Measurements from ENCODE around the gene RARRES2. TPM values are rescaled to one million over a fixed set of nuclear protein-coding genes. Genes with fewer than 3 reads are reported as not detected.
A peak's percentile ranks its signal among the peaks of the same experiment; 100 is the strongest.

Gene RARRES2
- total RNA-seq, 2 experiments from 2014 or later, result not detected

- Mint-ChIP-seq H3K4me3 (no peak overlapping the region), H3K9me3 (no peaks in the 10 kb centered on the region), H3K27me3 (peaks cover 13% of the 10 kb centered on the region), H3K27ac (no peak overlapping the region), H3K36me3 (peaks cover 3% of the 10 kb centered on the region), H3K4me1 (peaks cover 2% of the 10 kb centered on the region)
- POLR2A ChIA-PET, result interaction anchor here (0.6 kb wide), 1 partner anchor 1015 kb away, joined by 3 read pairs; no protein-coding TSS in a partner anchor
- DNase-seq, result no peak
- ATAC-seq (ENCODE audit: low read depth), result no peak
These were observed 4.2 kb downstream of the RARRES2 start for GRCh38 chr7:150337179-150337578.

GRCh38 chr7:150336746-150337145 lies 4.7 kb downstream of the RARRES2 start:
- H3K9me3 Mint-ChIP-seq, result no peaks in the 10 kb centered on the region

GRCh38 chr7:150335774-150336112 lies 5.7 kb downstream of the RARRES2 start:
- DNase-seq, result no peak
- ATAC-seq (ENCODE audit: low read depth), result no peak
- H3K27ac Mint-ChIP-seq, result no peak overlapping the region
- H3K27me3 Mint-ChIP-seq, result peaks cover 3% of the 10 kb centered on the region
- H3K4me1 Mint-ChIP-seq, result peaks cover 1% of the 10 kb centered on the region
- H3K9me3 Mint-ChIP-seq, result no peaks in the 10 kb centered on the region
- POLR2A ChIA-PET, result no interaction called here
- H3K4me3 Mint-ChIP-seq, result no peak overlapping the region
- peaks cover 3% of the 10 kb centered on the region for H3K36me3 Mint-ChIP-seq

More at GRCh38 chr7:150336746-150337145, 4.7 kb downstream of the RARRES2 start:
- Mint-ChIP-seq H3K27me3 (peaks cover 8% of the 10 kb centered on the region), H3K4me3 (no peak overlapping the region), H3K27ac (no peak overlapping the region), H3K4me1 (peaks cover 2% of the 10 kb centered on the region), H3K36me3 (peaks cover 3% of the 10 kb centered on the region)
- DNase-seq (no peak), ATAC-seq (ENCODE audit: low read depth) (no peak)
- POLR2A ChIA-PET, result no interaction called here

- Mint-ChIP-seq H3K4me1 (no peaks in the 10 kb centered on the region), H3K9me3 (no peaks in the 10 kb centered on the region), H3K36me3 (peaks cover 3% of the 10 kb centered on the region), H3K4me3 (no peak overlapping the region), H3K27ac (peak overlapping the region; percentile 13), H3K27me3 (peaks cover under 1% of the 10 kb centered on the region)
- no peak for ATAC-seq (ENCODE audit: low read depth)
- POLR2A ChIA-PET, result no interaction called here
- no peak for DNase-seq
These were observed 6.2 kb downstream of the RARRES2 start for GRCh38 chr7:150335108-150335773.

GRCh38 chr7:150334108-150334507 lies 7.3 kb downstream of the RARRES2 start:
- Mint-ChIP-seq H3K27ac (no peak overlapping the region), H3K36me3 (peaks cover 3% of the 10 kb centered on the region)
- POLR2A ChIA-PET, result no interaction called here

GRCh38 chr7:150333659-150334058 lies 7.8 kb downstream of the RARRES2 start:
- H3K27me3 Mint-ChIP-seq, result no peaks in the 10 kb centered on the region
- DNase-seq, result no peak
- H3K9me3 Mint-ChIP-seq, result no peaks in the 10 kb centered on the region
- POLR2A ChIA-PET, result no interaction called here
- no peak for ATAC-seq (ENCODE audit: low read depth)
- no peaks in the 10 kb centered on the region for H3K4me1 Mint-ChIP-seq
- H3K4me3 Mint-ChIP-seq, result no peak overlapping the region
- H3K27ac Mint-ChIP-seq, result no peak overlapping the region
- H3K36me3 Mint-ChIP-seq, result peaks cover 3% of the 10 kb centered on the region

More at GRCh38 chr7:150334108-150334507, 7.3 kb downstream of the RARRES2 start:
- Mint-ChIP-seq H3K9me3 (no peaks in the 10 kb centered on the region), H3K27me3 (no peaks in the 10 kb centered on the region), H3K4me3 (no peak overlapping the region), H3K4me1 (no peaks in the 10 kb centered on the region)
- ATAC-seq (ENCODE audit: low read depth), result no peak
- no peak for DNase-seq

- Mint-ChIP-seq H3K9me3 (no peaks in the 10 kb centered on the region), H3K4me3 (no peak overlapping the region), H3K27me3 (no peaks in the 10 kb centered on the region), H3K4me1 (no peaks in the 10 kb centered on the region), H3K27ac (no peak overlapping the region), H3K36me3 (peaks cover 3% of the 10 kb centered on the region)
- POLR2A ChIA-PET, result no interaction called here
- ATAC-seq (ENCODE audit: low read depth) (no peak), DNase-seq (no peak)
These were observed 8.4 kb downstream of the RARRES2 start for GRCh38 chr7:150332852-150333635.

- POLR2A ChIA-PET, result no interaction called here
These were observed 11.1 kb downstream of the RARRES2 start for GRCh38 chr7:150330211-150330885.

GRCh38 chr7:150329331-150330120 lies 11.9 kb downstream of the RARRES2 start:
- Mint-ChIP-seq H3K4me3 (no peak overlapping the region), H3K36me3 (peaks cover 10% of the 10 kb centered on the region), H3K4me1 (peaks cover 7% of the 10 kb centered on the region), H3K27ac (no peak overlapping the region), H3K9me3 (no peaks in the 10 kb centered on the region), H3K27me3 (no peaks in the 10 kb centered on the region)
- POLR2A ChIA-PET, result no interaction called here
- ATAC-seq (ENCODE audit: low read depth), result no peak
- no peak for DNase-seq

More at GRCh38 chr7:150330211-150330885, 11.1 kb downstream of the RARRES2 start:
- no peak for DNase-seq
- H3K4me3 Mint-ChIP-seq, result no peak overlapping the region
- no peaks in the 10 kb centered on the region for H3K9me3 Mint-ChIP-seq
- H3K36me3 Mint-ChIP-seq, result peaks cover 7% of the 10 kb centered on the region
- peaks cover 3% of the 10 kb centered on the region for H3K4me1 Mint-ChIP-seq
- no peak for ATAC-seq (ENCODE audit: low read depth)
- no peaks in the 10 kb centered on the region for H3K27me3 Mint-ChIP-seq
- no peak overlapping the region for H3K27ac Mint-ChIP-seq

- no peaks in the 10 kb centered on the region for H3K9me3 Mint-ChIP-seq
These were observed 14.1 kb downstream of the RARRES2 start for GRCh38 chr7:150327308-150327707.

GRCh38 chr7:150326657-150327268 lies 14.7 kb downstream of the RARRES2 start:
- H3K4me3 Mint-ChIP-seq, result no peak overlapping the region
- no peak overlapping the region for H3K27ac Mint-ChIP-seq
- DNase-seq, result no peak
- H3K36me3 Mint-ChIP-seq, result peaks cover 12% of the 10 kb centered on the region
- no peaks in the 10 kb centered on the region for H3K27me3 Mint-ChIP-seq
- ATAC-seq (ENCODE audit: low read depth), result no peak
- H3K4me1 Mint-ChIP-seq, result peaks cover 21% of the 10 kb centered on the region
- POLR2A ChIA-PET, result interaction anchor here (0.7 kb wide), 1 partner anchor 853 kb away, joined by 3 read pairs; no protein-coding TSS in a partner anchor
- no peaks in the 10 kb centered on the region for H3K9me3 Mint-ChIP-seq

More at GRCh38 chr7:150327308-150327707, 14.1 kb downstream of the RARRES2 start:
- Mint-ChIP-seq H3K27me3 (no peaks in the 10 kb centered on the region), H3K27ac (no peak overlapping the region), H3K36me3 (peaks cover 12% of the 10 kb centered on the region), H3K4me1 (peaks cover 19% of the 10 kb centered on the region), H3K4me3 (no peak overlapping the region)
- no peak for ATAC-seq (ENCODE audit: low read depth)
- POLR2A ChIA-PET, result no interaction called here
- no peak for DNase-seq

GRCh38 chr7:150325901-150326300 lies 15.5 kb downstream of the RARRES2 start:
- no peak overlapping the region for H3K27ac Mint-ChIP-seq
- peaks cover 12% of the 10 kb centered on the region for H3K36me3 Mint-ChIP-seq

More at GRCh38 chr7:150325901-150326300, 15.5 kb downstream of the RARRES2 start:
- DNase-seq (no peak), ATAC-seq (ENCODE audit: low read depth) (no peak)
- no peaks in the 10 kb centered on the region for H3K9me3 Mint-ChIP-seq
- H3K4me3 Mint-ChIP-seq, result no peak overlapping the region
- POLR2A ChIA-PET, result interaction anchor here (0.7 kb wide), 1 partner anchor 852 kb away, joined by 3 read pairs; no protein-coding TSS in a partner anchor
- no peaks in the 10 kb centered on the region for H3K27me3 Mint-ChIP-seq
- peaks cover 21% of the 10 kb centered on the region for H3K4me1 Mint-ChIP-seq
